NCI-H510A treated with DMSO at 0.1 percent for 48 hours (cell line): Measurements from ENCODE around the gene NTN3.
A peak's percentile ranks its signal among the peaks of the same experiment; 100 is the strongest.

ENCODE experiments used
- DNase-seq: peaks from one replicate; lab custom pipeline; 2025; lab: John Stamatoyannopoulos, UW

NTN3 gene

GRCh38 chr16:2497116-2497630, 26.1 kb downstream of the NTN3 start:
- no peak for DNase-seq

GRCh38 chr16:2497695-2498484, 26.8 kb downstream of the NTN3 start:
- no peak for DNase-seq

GRCh38 chr16:2498531-2499253, 27.6 kb downstream of the NTN3 start:
- no peak for DNase-seq

GRCh38 chr16:2499454-2499853, 28.4 kb downstream of the NTN3 start:
- DNase-seq, result no peak

GRCh38 chr16:2499890-2500429, 28.9 kb downstream of the NTN3 start:
- DNase-seq, result no peak

GRCh38 chr16:2500430-2500917, 29.4 kb downstream of the NTN3 start:
- no peak for DNase-seq

GRCh38 chr16:2500918-2501750, 30.0 kb downstream of the NTN3 start:
- DNase-seq, result peak; percentile 69

GRCh38 chr16:2501946-2502895, 31.1 kb downstream of the NTN3 start:
- no peak for DNase-seq

GRCh38 chr16:2505695-2506094, 34.6 kb downstream of the NTN3 start:
- no peak for DNase-seq

GRCh38 chr16:2507052-2507659, 36.1 kb downstream of the NTN3 start:
- DNase-seq, result no peak

GRCh38 chr16:2507665-2508064, 36.6 kb downstream of the NTN3 start:
- DNase-seq, result no peak

GRCh38 chr16:2508722-2509400, 37.8 kb downstream of the NTN3 start:
- no peak for DNase-seq

GRCh38 chr16:2511128-2511800, 40.2 kb downstream of the NTN3 start:
- DNase-seq, result no peak

GRCh38 chr16:2511996-2512734, 41.1 kb downstream of the NTN3 start:
- no peak for DNase-seq

- DNase-seq, result peak; percentile 14
Measured at GRCh38 chr16:2512735-2513404, 41.8 kb downstream of the NTN3 start.

GRCh38 chr16:2513405-2514332, 42.6 kb downstream of the NTN3 start, which contains the start of gene ATP6V0C:
Gene ATP6V0C, plus strand, starts transcription at chr16:2513952. Its CDS starts 152 bp downstream, at chr16:2514104.
- peak; percentile 84 for DNase-seq
